GM19193 (cell line): ENCODE measurements around the gene STK17B.

ENCODE experiments used
- POLR2A ChIP-seq: IDR thresholded peaks from 4 replicates; pipeline ENCODE4 v1.6.1; 2011; ENCODE audit not compliant: insufficient read depth, insufficient read length; ENCODE audit errors: extremely low read depth

Gene STK17B

GRCh38 chr2:196148736-196149135, 22.6 kb downstream of the STK17B start:
- no peak for TF ChIP-seq POLR2A

GRCh38 chr2:196145256-196145655, 26.1 kb downstream of the STK17B start:
- no peak for TF ChIP-seq POLR2A

DNA sequence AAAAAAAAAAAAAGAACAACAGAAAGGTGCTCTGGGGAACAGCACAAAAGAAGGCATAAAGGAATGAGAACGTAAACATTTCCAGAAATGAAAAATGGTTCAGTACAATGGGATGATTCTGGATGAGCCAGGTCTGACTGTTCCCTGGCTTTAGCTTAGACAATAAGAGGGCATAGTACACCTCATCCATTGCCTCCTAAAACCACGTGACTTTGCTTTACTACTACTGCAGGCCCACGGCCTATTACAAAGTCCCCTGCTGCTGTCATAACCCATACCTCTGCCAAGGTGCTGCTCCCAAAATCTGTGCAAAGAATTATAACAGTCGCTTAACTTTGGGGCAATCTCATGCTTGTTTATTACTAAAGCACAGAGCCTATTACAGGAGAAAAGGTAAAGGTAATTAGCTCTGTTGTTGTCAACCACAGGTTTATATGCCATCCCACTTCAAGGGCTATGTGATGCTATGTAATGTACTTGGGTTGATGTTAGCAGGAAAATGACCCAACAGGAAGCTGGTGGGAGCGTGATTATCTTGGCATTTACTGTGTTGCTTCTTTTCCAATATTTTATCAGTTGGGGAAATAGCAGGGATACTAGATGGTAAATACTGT, 26.8 kb downstream of the STK17B start:
- TF ChIP-seq POLR2A = no peak

GRCh38 chr2:196143730-196144131, 27.6 kb downstream of the STK17B start:
- TF ChIP-seq POLR2A = no peak

DNA sequence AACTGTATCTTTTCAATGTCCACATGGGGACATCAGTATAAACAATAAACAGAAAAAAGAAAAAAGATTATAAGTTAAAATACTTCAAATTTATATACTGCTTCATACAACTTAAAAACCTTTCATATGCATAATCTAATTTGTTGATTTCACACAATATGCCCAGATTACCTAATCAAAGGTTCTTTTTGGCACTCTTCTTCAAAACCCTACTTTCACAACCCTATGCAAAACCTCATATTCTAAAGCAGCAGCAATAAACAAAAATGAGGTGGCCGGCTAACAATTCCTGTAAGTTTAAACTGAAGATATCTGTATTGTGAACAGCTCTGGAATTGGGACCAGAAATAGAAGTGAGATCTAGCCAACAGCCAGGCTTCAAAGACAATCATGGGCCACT, 28.6 kb downstream of the STK17B start:
- no peak for TF ChIP-seq POLR2A

DNA sequence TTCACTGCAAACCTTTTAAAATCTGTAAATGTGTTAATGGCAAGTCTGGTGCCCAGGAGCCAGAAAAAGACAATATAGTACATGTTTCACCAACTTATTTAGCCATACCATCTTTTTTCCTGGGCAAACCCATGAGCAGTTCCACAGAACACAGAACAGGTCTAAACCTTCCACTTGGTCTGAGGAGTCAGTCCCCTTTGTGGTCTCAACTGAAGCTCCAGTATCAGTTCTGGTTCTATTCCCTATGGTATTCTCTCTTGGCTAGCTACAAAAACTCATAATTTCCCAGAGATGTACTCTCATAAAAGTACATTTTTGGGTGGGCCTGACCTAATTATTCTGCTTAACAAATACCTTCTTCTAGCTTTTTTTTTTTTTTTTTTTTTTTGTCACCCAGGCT, 31.2 kb downstream of the STK17B start:
- TF ChIP-seq POLR2A = no peak

DNA sequence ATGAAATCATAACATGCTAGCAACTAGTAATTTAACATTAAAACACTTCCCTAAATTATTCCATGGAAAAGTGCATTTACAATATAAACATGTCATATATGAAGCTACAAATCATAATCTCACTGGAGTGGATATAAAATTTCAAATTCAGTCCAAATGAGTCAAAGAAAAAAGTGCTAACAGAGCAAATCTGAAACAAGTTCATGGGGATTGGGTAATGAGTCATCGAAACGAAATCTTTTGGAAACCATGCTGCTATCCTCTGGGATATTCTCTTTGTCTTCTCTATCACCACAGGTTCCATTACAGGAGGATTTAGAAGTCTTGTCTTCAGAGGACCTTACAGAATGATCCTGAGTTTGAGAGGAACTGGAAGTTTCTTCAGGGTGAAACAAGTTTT, 34.1 kb downstream of the STK17B start:
- no peak for TF ChIP-seq POLR2A

- no peak for TF ChIP-seq POLR2A
These were observed 35.2 kb downstream of the STK17B start for GRCh38 chr2:196136151-196136550.

GRCh38 chr2:196131949-196132925, 39.1 kb downstream of the STK17B start:
- no peak for TF ChIP-seq POLR2A

DNA sequence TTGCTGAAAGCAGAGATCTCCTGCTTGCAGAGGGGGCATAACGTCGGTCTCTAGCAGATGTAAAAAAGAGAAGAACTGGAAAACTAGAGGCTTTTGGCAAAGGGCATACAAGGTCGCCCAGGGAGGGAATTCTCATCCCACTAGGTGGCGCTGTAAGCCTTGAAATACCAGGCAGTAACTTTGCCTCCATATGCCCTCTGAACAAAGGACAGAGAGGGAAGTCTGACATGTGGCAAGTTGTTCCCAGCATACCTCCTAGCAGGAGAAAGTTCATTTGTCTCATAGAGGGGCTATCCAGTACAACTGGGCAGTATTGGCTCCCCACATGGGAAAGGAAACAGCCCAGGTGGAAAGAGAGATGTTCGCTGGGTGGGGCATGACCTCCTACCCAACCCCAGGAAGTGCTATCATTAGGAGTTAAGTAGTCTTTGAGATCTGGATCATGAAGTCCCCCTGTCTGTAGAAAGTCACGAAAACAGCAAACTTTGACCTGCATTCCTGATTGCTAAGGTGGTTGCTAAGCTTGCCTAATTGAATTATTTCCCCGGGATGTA, 39.9 kb downstream of the STK17B start:
- TF ChIP-seq POLR2A = no peak

DNA sequence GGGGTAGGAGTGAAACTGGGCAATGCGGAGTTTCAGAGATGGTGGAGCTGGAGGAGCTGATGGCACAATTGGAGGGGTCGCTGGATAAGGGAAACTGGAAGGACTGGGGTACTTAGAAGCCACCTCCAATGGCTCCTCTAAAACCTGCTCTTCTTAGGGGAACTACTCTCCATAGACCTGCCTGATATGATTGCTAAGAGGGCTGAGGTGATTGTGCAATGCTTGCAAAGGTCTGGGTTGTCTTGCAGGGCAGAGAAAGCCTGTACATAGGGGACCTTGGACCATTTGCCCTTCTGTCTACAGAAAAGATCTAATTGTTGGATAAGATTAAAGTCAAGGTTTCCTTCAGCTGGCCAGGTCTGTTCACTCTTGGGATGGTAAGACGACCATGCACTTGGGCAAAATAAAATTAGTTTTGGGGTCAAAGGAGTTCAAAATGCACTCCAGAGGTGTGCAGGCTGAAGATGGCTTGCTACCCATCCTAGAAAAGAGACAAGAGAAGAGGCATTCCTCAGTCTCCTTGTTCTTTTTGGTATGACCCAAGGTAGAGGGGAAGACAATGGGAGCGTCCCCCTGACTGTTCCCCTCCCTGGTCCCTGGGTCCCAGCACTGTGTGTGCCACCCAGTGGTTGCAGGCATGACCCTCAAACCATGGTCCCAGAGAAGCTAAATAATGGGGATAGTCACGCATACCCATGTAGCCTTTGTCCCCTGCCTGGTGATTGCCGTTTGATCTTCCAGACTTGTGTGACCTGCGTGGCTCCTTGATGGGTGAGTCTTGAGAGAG, 41.1 kb downstream of the STK17B start:
- no peak for TF ChIP-seq POLR2A

- TF ChIP-seq POLR2A = no peak
These were observed 42.6 kb downstream of the STK17B start for GRCh38 chr2:196128749-196129148.

GRCh38 chr2:196125596-196125995, 45.8 kb downstream of the STK17B start:
- no peak for TF ChIP-seq POLR2A

DNA sequence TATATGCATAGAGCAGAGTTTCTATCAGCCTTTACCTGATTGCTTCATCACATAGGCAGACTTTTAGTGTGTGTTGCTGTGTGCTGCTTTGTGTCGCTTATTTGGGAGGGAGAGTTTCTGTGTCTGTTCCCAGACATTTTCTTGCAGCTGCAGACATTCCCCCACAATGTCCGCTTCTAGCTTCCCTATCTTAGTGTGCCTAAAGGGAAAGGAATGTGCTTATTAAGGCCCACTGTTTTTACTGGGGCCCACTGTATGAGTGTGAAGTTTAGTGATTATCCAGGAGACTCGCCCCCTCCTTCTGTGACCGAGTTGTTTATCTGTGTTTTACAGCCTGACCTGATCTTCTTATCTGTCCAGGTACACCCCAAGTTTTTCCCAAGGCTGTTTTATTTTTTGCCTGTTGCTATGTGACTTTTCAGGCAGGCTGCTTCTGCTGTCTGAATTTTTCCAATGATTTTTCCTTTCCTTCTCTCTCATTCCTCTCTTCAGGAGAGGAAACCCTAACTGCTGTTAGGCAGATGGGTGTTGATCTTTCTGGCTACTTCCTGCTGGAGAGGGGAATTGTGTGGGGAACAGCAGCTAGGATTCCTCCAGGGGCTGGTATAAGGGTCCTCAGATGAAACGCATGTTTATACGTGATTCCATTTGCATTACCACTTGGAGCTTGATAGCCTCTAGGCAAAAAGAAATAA, 47.6 kb downstream of the STK17B start:
- TF ChIP-seq POLR2A = no peak
